Activated naive CD8-positive, alpha-beta T cell treated with anti-CD3 and anti-CD28 coated beads, Interleukin-2, amount 50 U/mL, for 16 hours (primary cell): ENCODE measurements around the gene PLSCR5.

Source experiments
- DNase-seq: peaks from one replicate; pipeline ENCODE4 v3.0.0-alpha.2; 2020; ENCODE audit warnings: low read depth, low spot score

Gene PLSCR5, protein sequence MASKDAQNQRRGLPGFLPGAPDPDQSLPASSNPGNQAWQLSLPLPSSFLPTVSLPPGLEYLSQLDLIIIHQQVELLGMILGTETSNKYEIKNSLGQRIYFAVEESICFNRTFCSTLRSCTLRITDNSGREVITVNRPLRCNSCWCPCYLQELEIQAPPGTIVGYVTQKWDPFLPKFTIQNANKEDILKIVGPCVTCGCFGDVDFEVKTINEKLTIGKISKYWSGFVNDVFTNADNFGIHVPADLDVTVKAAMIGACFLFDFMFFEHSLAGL

DNA sequence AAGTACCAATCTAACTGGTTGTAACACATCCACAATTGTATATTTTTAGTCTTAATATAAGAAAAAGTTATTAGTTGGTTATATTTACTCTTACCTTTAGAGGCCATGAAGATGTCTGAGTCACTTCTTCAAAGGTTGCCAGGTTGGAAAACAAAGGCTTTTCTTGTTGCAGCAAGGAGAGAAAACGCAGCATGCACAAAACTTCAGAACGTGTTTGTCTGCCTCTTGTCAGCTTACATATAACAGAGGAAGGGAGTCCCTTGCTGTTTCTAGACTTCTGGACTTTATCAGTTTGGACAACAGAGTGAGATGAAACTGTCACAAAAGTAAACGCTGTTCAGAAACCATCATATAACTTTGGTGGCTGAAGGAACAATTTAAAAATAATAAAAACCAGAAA is at the start of gene PLSCR5:
PLSCR5 (minus strand) TSS at position 241 of the 400 bp plus-strand sequence; CDS start at position 107, 134 bp downstream.
- DNase-seq = no peak

DNA sequence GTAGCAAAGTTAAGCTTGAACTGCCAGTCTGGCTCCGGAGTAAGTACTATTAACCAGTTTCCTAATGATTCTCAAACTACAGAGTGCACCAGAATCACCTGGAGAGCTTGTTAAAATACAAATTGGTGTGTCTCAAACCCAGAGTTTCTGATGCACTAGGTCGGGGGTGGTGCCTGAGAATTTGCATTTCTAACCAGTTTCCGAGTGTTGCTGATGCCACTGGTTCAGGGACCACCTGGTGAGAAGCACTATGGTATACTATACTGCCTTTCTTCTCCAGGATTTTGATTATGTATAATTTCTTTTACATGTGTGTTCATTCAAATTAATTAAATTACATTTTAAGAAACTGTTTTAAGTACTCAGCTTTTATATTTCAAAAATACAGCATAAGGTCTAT is 48.8 kb upstream of the PLSCR5 start:
- no peak for DNase-seq

DNA sequence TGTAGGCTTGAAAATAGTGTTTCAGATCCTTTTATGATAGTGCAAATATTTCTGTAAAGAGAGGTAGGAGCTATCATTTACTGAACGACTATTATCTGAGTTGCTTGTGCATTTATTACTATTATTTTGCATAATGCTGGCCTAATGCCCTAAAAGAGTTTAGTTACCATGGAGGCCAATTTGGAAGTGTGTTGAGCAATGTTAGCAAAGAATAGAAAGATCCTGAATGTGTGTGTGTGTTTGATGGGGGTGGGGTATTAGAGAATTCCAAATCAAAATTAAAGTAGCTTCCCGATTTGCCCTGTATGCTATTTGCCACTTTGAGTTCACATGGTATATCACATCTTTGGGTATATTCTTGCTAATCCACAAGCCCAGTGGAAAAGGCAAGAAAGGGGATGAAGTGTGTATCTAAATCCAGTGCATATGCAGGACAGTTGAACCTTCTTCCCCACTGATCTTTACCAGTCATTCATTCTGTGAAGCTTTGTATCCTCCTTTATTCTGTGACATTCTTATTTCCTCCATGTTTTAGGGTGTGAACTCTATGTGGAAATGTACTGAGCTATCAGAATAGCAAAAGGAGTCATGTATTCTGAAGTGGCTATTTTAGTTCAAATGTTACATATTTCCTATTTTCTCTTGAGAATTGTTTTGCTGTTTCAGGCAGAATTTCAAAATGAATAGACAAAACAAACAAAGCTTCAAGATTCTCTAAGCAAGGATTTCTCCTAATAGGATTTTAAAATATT is 45.7 kb upstream of the PLSCR5 start:
- no peak for DNase-seq

GRCh38 chr3:146646261-146646660 is 41.1 kb upstream of the PLSCR5 start:
- DNase-seq = no peak

- DNase-seq = no peak
Measured at GRCh38 chr3:146640955-146641867, 36.1 kb upstream of the PLSCR5 start.

DNA sequence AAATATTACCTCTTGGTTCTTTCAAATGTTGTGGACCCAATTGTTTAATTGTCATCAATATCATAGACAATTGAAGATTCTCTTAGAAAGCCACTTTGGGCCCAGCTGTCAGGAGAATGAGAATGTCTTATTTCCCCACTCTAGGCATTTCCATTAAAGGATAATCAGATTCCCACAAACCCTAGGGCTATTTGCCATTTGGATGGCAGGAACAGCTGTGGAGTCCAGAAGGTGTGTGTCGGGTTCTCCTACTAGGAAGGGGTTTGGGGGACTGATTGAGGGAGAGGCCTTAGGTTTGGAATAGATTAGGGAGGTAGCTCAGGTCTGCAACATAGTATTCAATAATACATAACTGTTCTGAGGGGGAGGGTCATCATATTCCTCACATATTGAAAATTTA is 35.2 kb upstream of the PLSCR5 start:
- DNase-seq = no peak

DNA sequence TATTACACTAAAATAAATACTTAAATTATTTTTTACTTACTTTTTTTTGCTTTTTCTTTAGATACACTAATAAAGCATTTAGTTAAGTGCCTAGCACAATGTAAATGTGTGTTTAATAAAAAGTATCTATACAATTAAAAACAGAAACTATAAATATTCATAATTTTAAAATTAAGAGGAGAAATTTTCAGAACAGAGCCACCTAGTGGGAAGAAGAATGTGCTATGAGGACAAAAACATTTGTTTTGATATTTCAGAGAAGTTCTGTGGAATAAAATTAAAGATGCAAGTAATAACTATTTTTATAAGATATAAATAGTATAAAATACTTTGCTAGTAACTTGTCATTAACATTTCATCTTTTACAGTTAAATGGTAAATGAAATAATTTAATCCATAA is 33.6 kb upstream of the PLSCR5 start:
- no peak for DNase-seq

DNA sequence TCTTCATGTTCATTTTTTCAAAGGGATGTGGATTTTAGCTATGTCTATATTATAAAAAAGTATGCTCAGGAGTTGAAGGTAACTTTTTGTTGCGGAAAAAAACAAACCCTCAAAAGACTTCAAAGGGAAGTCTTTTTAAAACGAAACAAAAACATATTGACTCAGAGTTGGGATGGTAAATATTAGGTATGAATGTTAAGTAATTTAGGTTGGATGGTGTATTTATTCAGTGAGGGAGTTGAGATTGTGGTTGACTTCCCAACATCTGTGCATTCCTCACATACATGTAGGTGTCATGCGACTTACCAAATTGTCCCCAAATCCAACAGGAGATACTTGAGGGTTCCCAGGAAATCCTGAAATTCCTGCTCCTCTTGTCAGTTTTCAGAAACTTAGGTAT is 32.7 kb upstream of the PLSCR5 start:
- no peak for DNase-seq

DNA sequence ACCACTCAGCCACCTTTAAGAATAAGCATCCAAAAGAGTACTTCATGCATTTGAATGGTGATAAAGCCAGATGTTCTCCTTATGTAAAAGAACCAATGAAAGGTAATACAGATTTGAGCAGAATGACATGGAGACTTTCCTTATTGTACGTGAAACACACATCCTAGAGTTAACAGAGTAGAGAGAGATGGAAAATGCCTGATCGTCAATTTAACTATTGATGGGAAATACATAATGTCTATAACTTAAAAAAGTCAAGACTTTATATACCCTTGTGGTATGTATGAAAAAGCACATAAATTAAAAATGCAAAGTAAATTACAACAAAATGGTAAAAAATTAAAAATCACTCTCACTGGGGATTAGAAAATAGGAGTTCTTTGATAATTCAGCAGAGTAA is 31.7 kb upstream of the PLSCR5 start:
- DNase-seq = no peak

DNA sequence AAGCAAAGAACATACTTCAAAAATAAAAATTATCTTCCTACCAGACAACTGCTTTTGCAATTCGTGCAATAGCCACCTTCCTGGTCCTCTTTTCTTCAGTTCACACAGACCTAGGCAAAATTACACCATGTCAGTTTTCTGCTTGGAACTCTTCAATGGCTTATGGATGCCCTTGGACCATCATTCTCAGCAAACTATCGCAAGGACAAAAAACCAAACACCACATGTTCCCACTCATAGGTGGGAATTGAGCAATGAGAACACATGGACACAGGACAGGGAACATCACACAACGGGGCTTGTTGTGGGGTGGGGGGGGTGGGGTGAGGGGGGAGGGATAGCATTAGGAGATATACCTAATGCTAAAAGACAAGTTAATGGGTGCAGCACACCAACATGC is 29.2 kb upstream of the PLSCR5 start:
- no peak for DNase-seq

DNA sequence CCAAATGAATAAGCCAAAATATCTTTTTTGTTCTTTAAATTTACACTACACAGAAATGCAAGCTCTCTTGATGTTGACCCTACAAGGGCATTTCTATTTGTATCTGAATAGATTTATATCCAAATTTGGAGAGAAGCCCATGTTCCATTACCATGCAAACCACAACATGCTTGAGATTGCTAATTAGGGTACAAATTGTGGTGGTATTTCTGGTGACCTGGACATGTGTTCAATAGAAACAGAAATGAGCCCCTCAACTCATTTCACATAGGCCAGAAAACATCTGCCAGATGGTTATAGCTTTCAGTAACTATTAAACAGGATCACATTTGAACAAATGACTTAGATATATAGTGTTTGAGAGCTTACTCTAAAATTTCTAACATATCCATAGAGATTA is 23.5 kb upstream of the PLSCR5 start:
- DNase-seq = no peak

GRCh38 chr3:146626403-146627122 is 21.4 kb upstream of the PLSCR5 start:
- DNase-seq = no peak

- DNase-seq = no peak
Measured at GRCh38 chr3:146625186-146625775, 20.1 kb upstream of the PLSCR5 start.

DNA sequence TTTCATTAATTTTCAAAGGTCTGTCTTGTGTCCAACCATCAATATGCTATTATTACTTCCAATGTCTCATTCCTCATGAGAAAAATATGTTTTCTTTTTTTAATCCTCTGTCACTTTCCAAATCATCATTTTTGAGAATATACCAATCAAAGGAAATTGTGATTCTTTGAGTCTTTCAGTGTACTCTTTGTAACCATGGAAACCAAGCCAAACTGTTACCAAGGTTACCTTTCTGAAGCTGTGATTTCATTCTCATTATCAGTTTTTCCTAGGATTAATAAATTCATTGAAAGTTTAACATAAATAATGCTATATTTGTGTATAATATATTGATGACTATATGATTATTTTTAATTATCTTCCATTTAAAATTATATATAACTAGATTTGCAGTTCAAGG is 16.6 kb upstream of the PLSCR5 start:
- DNase-seq = no peak

DNA sequence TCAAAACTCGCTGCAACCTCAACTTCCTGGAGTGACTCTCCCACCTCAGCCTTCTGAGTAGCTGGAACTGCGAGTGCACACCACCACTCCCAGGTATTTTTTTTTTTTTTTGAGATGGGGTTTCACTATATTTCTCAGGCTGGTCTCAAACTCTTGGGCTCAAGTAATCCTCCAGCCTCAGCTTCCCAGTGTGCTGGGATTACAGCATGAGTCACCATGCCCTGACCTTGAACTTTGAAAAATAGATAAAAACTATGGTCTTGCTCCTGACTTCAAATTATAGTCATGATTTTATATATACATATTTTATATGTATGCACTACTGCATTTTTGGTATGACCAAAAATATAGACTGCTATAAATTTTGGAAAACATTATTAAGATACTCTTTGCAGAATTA is 6.9 kb upstream of the PLSCR5 start:
- DNase-seq = no peak

GRCh38 chr3:146611096-146611495 is 6.0 kb upstream of the PLSCR5 start:
- no peak for DNase-seq

GRCh38 chr3:146598535-146598934 is 6.6 kb downstream of the PLSCR5 start:
- no peak for DNase-seq

- no peak for DNase-seq
Measured at GRCh38 chr3:146594843-146595482, 10.2 kb downstream of the PLSCR5 start.

DNA sequence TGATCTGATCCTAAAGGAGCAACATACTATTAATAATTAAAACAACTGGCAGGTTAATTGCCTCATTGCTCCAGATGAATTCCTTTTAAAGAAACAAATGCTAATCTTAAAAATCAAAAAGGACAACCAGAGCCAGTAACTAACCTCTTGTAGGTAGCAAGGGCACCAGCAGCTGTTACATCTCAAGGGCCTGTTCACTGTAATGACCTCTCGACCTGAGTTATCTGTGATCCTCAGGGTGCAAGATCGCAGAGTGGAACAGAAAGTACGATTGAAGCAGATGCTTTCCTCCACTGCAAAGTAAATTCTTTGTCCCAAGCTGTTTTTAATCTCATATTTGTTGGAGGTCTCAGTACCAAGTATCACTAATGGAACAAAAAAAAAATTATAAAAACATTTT is 11.4 kb downstream of the PLSCR5 start:
- DNase-seq = no peak

- DNase-seq = no peak
Measured at GRCh38 chr3:146590521-146590920, 14.6 kb downstream of the PLSCR5 start.
